NB4 (cell line): ENCODE data around the gene GRID2.

Source experiments
- DNase-seq: peaks from one replicate; pipeline ENCODE4 v3.0.0; 2010; ENCODE audit warnings: low read depth
- H3K4me3 ChIP-seq: one replicate; pipeline ENCODE4 v1.5.1; 2011; ENCODE audit warnings: mild to moderate bottlenecking, low read depth, low read length, moderate library complexity
- MYC ChIP-seq: IDR thresholded peaks from 2 replicates; pipeline ENCODE4 v1.6.1; 2011; ENCODE audit warnings: low read depth, low read length
- POLR2A ChIP-seq: IDR thresholded peaks from 2 replicates; pipeline ENCODE4 v1.6.1; 2011; ENCODE audit warnings: mild to moderate bottlenecking; ENCODE audit not compliant: insufficient read length; ENCODE audit errors: extremely low read depth
- TF ChIP-seq, protein P1 (sequence below): IDR thresholded peaks from 2 replicates; pipeline ENCODE4 v1.6.1; 2011; ENCODE audit warnings: low read depth, low read length
- TF ChIP-seq, protein P2 (sequence below): IDR thresholded peaks from one replicate; pipeline ENCODE4 v1.5.1; 2012; ENCODE audit warnings: low read depth, low read length

The GRID2 gene

DNA sequence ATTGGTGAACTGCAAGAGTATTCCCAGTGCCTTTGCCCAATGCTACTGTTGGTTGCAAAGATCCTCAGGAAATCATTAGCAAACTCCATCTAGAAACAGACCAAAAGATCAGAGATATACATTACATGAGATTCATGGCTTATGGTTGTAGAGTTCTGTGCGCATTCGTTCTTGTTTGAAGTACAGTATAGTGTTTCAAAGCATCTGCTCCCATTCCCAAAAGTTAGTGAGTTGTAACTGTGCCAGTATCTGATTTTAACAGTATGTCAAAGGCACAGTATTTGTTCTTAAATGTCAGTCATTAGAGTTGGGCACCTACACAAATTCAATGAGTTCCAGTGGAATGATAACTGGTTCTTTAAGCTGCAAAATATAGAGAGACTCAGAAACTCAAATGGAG lies 1210.1 kb downstream of the GRID2 start:
- DNase-seq: no peak
- H3K4me3 ChIP-seq: no peak overlapping the region
- TF ChIP-seq MYC (no peak), POLR2A (no peak)
- TF ChIP-seq, protein P1, sequence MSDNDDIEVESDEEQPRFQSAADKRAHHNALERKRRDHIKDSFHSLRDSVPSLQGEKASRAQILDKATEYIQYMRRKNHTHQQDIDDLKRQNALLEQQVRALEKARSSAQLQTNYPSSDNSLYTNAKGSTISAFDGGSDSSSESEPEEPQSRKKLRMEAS: no peak
- TF ChIP-seq, protein P2, sequence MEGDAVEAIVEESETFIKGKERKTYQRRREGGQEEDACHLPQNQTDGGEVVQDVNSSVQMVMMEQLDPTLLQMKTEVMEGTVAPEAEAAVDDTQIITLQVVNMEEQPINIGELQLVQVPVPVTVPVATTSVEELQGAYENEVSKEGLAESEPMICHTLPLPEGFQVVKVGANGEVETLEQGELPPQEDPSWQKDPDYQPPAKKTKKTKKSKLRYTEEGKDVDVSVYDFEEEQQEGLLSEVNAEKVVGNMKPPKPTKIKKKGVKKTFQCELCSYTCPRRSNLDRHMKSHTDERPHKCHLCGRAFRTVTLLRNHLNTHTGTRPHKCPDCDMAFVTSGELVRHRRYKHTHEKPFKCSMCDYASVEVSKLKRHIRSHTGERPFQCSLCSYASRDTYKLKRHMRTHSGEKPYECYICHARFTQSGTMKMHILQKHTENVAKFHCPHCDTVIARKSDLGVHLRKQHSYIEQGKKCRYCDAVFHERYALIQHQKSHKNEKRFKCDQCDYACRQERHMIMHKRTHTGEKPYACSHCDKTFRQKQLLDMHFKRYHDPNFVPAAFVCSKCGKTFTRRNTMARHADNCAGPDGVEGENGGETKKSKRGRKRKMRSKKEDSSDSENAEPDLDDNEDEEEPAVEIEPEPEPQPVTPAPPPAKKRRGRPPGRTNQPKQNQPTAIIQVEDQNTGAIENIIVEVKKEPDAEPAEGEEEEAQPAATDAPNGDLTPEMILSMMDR: no peak

DNA sequence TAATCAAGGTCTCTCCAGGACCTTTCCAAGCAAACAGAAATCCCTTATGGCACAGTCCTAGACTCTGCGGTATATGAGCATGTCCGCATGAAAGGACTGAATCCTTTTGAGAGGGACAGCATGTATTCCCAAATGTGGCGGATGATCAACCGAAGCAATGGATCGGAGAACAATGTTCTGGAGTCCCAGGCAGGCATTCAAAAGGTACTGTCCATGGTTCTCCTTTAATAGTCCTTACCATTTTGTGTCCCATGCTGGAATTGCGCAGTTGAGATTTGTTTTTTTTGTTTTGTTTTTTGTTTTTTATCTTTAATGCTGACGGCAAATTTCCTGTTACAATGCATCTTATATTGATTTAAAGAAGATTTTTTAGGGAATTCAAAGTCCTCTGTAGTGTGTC lies 1211.4 kb downstream of the GRID2 start:
- no peak overlapping the region for H3K4me3 ChIP-seq
- DNase-seq: no peak
- no peak for TF ChIP-seq POLR2A
- TF ChIP-seq, protein P1: no peak
- TF ChIP-seq MYC: no peak
- TF ChIP-seq, protein P2: no peak

DNA sequence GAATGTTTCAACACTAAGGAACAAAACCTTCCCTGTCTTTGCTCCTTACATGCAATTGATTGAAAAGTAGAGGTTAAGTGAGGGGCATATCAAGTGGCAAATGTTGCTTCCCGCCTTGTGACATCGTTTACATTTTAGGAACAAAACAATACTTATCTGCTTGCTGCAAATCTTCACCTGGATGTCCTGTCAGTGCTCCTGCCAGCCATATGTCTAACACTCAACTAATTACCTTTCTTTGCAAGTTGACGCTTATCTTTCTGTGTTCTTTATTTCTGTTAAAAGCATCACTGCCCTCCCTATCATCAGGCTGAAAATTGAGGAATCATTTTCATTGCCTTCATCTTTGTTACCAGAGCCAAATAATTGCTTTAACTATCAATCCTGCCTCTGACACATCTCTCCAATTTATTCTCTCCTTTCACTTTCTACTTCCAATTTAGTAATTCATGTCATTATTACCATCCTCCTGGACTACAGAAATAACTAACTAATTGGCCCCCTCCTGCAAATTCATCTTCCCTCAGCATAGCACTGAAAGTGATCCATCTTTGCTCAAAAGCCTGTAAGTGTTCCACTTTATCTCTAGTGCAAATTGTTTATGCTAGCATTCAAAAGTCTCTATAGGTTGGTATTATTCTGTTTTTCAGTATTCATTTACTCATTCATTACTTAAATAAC lies 1226.1 kb downstream of the GRID2 start:
- no peak overlapping the region for H3K4me3 ChIP-seq
- TF ChIP-seq, protein P2: no peak
- TF ChIP-seq POLR2A (no peak), MYC (no peak)
- TF ChIP-seq, protein P1: no peak
- DNase-seq: no peak

DNA sequence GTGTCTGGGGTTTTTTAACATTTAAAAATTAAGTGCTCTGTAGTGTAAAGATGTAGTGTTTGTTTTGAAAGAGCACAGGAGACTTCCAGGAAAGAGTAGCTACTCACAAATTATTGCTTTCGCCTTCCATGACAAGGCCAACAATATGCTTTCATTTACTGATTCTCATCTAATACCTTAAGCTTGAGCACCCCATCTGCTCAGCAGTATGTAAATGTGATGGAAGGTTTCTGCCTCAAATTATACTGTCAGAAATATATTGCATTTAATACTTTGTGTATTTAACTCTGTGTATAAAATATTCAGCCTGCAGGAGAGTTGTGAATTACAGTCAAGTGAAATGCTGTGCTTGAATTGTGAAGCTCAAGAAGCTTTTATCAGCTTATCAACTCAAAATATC lies 1228.5 kb downstream of the GRID2 start:
- no peak overlapping the region for H3K4me3 ChIP-seq
- no peak for DNase-seq

DNA sequence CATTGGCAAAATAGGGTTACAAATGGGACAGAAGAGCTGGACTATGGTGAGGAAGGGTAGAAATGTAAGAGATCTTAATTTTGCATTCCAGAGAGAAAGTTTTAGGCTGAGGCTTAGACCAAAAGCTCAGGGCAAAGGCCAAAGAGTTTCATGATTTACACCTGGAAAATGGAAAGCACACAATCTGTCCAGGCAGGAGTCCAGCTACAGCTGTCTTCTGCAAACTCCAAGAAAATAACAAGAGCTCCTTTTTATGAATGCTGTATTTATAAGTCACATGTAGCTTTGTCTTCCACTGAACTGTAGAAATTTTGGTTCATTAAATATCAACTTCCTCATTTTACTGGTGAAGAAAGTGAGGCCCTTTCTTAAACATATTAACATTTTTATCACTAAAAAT lies 1236.8 kb downstream of the GRID2 start:
- DNase-seq: no peak
- TF ChIP-seq, protein P2: no peak
- TF ChIP-seq MYC: no peak
- TF ChIP-seq POLR2A: no peak
- no peak overlapping the region for H3K4me3 ChIP-seq

More for the DNA sequence above, 1228.5 kb downstream of the GRID2 start:
- TF ChIP-seq, protein P2: no peak
- TF ChIP-seq, protein P1: no peak
- TF ChIP-seq MYC: no peak
- TF ChIP-seq POLR2A: no peak

DNA sequence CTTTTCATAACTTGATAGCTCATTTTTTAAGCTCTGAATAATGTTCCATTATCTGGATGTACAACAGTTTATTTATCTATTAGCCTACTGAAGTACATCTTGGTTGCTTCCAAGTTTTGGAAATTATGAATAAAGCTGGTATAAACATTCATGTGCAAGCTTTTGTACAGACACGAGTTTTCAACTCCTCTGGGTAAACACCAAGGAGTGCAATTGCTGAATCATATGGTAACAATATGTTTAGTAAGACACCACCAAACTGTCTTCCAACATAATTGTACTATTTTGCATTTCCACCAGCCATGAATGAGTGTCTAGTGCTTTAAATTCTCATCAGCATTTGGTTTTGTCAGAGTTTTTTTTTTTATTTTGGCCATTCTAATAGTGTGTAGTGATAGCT lies 1258.1 kb downstream of the GRID2 start:
- H3K4me3 ChIP-seq: no peak overlapping the region
- no peak for DNase-seq
- TF ChIP-seq POLR2A: no peak
- TF ChIP-seq, protein P1: no peak
- TF ChIP-seq MYC: no peak
- TF ChIP-seq, protein P2: no peak
